ENCODE measurements around the gene CLIP2. TPM values are rescaled to one million over a fixed set of nuclear protein-coding genes. Genes with fewer than 3 reads are reported as not detected.

Gene CLIP2
- polyA plus RNA-seq, 3 donors, result 1.1 to 5.2 (median 1.3) TPM

- Histone ChIP-seq H4K20me1 (ENCODE audit: insufficient read depth, low read length) (no peaks in the 10 kb centered on the region), H3K9me3 (replicated peaks in 1 of 2; ENCODE audit: control insufficient read depth in 1 of 2, insufficient read depth in 1 of 2, low read length in 2 of 2) (no peaks in the 10 kb centered on the region), H3K79me2 (ENCODE audit: insufficient read depth, low read length) (peaks cover 8% of the 10 kb centered on the region), H3K4me1 (ENCODE audit: control insufficient read depth in 1 of 2, insufficient read depth in 2 of 2, low read length in 2 of 2) (peaks cover 24 to 30% of the 10 kb centered on the region in 2 donors), H3K4me2 (replicated peaks; ENCODE audit: extremely low read depth, low read length, poor library complexity, severe bottlenecking) (peak overlapping the region; percentile 64), H3K4me3 (replicated peaks in 1 of 3; ENCODE audit: low read depth in 2 of 3, low read length in 3 of 3) (peak overlapping the region in 1 of 3 experiments; percentile 58), H3K27me3 (ENCODE audit: control insufficient read depth in 2 of 2, insufficient read depth in 2 of 2, low read length in 2 of 2) (no peaks in the 10 kb centered on the region), H3K36me3 (replicated peaks in 1 of 2; ENCODE audit: control insufficient read depth in 1 of 2, insufficient read depth in 2 of 2, low read length in 2 of 2) (peaks cover 38 to 73% of the 10 kb centered on the region in 2 donors), H3K9ac (ENCODE audit: insufficient read depth, low read length, poor library complexity, severe bottlenecking) (peak overlapping the region; percentile 23), H3K27ac (ENCODE audit: low read depth in 1 of 2, low read length in 2 of 2) (peak overlapping the region; percentile 69 to 78), H2AFZ (ENCODE audit: insufficient read depth, low read depth, low read length, poor library complexity, severe bottlenecking) (peak overlapping the region; percentile 38)
- Mint-ChIP-seq H3K36me3 (peaks cover 42 to 81% of the 10 kb centered on the region in 2 donors), H3K27me3 (ENCODE audit: low read depth in 3 of 3) (no peaks in the 10 kb centered on the region), H3K4me1 (peaks cover 21% of the 10 kb centered on the region), H3K27ac (peak overlapping the region; percentile 81 to 96 (median 91)), H3K9me3 (no peaks in the 10 kb centered on the region), H3K4me3 (peak overlapping the region; percentile 61 to 84)
- intact Hi-C loops (cut with micrococcal nuclease), result loop anchor here (5.0 kb wide), 1 partner anchor 35 kb away; no protein-coding TSS in a partner anchor
- WGBS (ENCODE audit: insufficient coverage), result no CpG with 5 or more reads among the region's 6 CpGs
- no peak for DNase-seq
- no peak for TF ChIP-seq CTCF (IDR thresholded peaks at IDR 0.05)
Observed at GRCh38 chr7:74242122-74242443, 47.1 kb upstream of the CLIP2 start.

GRCh38 chr7:74246497-74246896, 42.7 kb upstream of the CLIP2 start:
- H3K27ac Mint-ChIP-seq, result no peak overlapping the region

More at GRCh38 chr7:74246497-74246896, 42.7 kb upstream of the CLIP2 start:
- H3K9me3 Mint-ChIP-seq, result no peaks in the 10 kb centered on the region
- no peak overlapping the region for H3K4me3 ChIP-seq (replicated peaks in 1 of 3; ENCODE audit: low read depth in 2 of 3, low read length in 3 of 3)
- H3K4me1 ChIP-seq (ENCODE audit: control insufficient read depth in 1 of 2, insufficient read depth in 2 of 2, low read length in 2 of 2), result peaks cover 19 to 21% of the 10 kb centered on the region in 2 donors
- peaks cover 36% of the 10 kb centered on the region for H3K79me2 ChIP-seq (ENCODE audit: insufficient read depth, low read length)
- H3K9me3 ChIP-seq (replicated peaks in 1 of 2; ENCODE audit: control insufficient read depth in 1 of 2, insufficient read depth in 1 of 2, low read length in 2 of 2), result no peaks in the 10 kb centered on the region
- H3K4me2 ChIP-seq (replicated peaks; ENCODE audit: extremely low read depth, low read length, poor library complexity, severe bottlenecking), result no peak overlapping the region
- H3K27ac ChIP-seq (ENCODE audit: low read depth in 1 of 2, low read length in 2 of 2), result no peak overlapping the region
- no peaks in the 10 kb centered on the region for H3K27me3 Mint-ChIP-seq (ENCODE audit: low read depth in 3 of 3)
- H3K36me3 ChIP-seq (replicated peaks in 1 of 2; ENCODE audit: control insufficient read depth in 1 of 2, insufficient read depth in 2 of 2, low read length in 2 of 2), result peaks cover 55 to 75% of the 10 kb centered on the region in 2 donors
- H3K9ac ChIP-seq (ENCODE audit: insufficient read depth, low read length, poor library complexity, severe bottlenecking), result no peak overlapping the region
- peaks cover 16% of the 10 kb centered on the region for H3K4me1 Mint-ChIP-seq
- H3K4me3 Mint-ChIP-seq, result no peak overlapping the region
- H3K36me3 Mint-ChIP-seq, result peaks cover 58 to 81% of the 10 kb centered on the region in 2 donors
- WGBS (ENCODE audit: insufficient coverage), result no CpG with 5 or more reads among the region's 4 CpGs
- no peaks in the 10 kb centered on the region for H3K27me3 ChIP-seq (ENCODE audit: control insufficient read depth in 2 of 2, insufficient read depth in 2 of 2, low read length in 2 of 2)
- H4K20me1 ChIP-seq (ENCODE audit: insufficient read depth, low read length), result no peaks in the 10 kb centered on the region
- H2AFZ ChIP-seq (ENCODE audit: insufficient read depth, low read depth, low read length, poor library complexity, severe bottlenecking), result no peak overlapping the region
- intact Hi-C loops (cut with micrococcal nuclease), result no loop called here
- no peak for TF ChIP-seq CTCF (IDR thresholded peaks at IDR 0.05)
- no peak for DNase-seq

All from CD14-positive monocyte (primary cell).